Measurements from ENCODE around the gene MAGED2.
"Not testable (repeated sequence)": the region's sequence is repeated elsewhere in the genome, so short reads cannot be mapped to it uniquely, and the experiment has no call there.

Gene MAGED2

DNA sequence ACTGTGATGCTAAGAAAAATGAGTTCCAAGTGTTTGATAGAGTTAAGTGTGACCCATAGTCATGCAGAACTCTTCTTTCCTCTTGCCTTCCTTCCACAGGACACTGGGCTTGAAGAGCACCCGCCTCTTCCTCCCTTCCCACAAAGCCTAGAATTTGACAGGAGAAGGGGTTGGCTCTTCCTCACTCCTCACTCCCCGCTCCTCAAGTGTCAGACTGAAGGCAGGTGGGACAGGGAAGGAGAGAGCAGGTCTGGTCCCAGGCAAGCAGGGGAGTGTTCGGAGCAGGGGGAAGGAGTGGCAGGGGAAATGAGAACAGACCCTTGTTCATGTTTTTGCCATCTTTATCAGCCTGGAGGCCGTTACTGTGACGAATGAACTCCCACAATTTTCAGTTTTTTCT is 10.7 kb downstream of the MAGED2 start:
- no peak for DNase-seq (ENCODE audit: low read depth in 3 of 3, low spot score in 1 of 3)

DNA sequence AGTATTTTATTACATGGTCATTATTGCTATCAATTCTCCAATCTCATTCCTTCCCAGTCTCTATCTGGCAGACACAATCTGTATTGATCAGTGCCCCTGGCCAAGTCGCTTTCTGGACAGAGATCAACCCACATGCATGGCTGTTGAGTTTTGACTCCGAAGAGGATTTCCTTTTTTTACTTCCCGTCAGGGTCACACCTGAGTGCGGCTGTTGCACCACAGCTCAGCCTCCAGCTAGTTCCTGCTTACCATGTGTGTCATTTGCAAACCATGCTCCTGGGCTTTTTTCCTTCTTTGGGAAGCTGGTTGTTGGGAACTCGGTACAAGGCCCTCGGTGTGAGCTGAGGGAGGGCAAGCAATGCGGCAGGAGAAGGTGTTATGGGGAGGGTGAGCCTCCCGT is 11.7 kb downstream of the MAGED2 start:
- DNase-seq (ENCODE audit: low read depth in 3 of 3, low spot score in 1 of 3) = no peak

DNA sequence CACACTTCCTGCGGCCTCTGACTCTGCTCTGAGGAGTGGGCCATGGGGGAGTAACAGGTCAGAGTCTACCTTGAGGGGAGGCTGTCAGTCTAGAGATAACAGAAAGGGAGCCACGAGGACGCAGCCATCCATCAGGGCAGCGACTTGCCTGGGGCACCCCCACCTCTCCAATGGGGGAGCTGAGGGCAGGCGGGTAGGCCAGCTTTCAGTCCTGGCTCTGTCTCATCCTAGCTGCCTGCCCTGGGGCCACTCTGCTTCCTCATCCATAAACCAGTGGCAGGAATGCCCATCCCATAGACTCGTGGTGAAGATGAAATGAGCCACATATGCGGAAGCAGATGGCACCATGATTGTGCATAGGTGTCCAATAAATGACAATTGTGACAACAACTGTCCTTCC is 13.2 kb downstream of the MAGED2 start:
- DNase-seq (ENCODE audit: low read depth in 3 of 3, low spot score in 1 of 3) = no peak

DNA sequence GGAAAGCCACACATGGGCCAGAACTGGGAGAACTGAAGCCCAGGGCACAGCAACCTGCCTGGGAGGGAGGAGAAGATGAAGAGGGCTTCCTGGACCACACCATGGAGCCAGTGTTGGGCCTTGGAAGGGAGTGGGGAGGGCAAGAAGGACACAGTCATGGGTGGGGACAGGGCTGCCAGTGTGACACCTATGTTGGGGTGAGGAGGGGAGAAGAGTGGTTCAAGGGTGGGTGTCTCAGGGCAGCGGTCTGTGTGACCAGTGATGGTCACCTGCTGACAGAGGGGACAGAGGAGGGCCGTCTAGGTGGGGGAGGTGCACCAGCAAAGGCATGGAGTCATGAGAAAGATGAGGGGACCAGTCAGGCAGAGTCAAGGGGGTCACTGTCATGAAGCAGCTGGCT is 13.8 kb downstream of the MAGED2 start:
- DNase-seq (ENCODE audit: low read depth in 3 of 3, low spot score in 1 of 3) = no peak

DNA sequence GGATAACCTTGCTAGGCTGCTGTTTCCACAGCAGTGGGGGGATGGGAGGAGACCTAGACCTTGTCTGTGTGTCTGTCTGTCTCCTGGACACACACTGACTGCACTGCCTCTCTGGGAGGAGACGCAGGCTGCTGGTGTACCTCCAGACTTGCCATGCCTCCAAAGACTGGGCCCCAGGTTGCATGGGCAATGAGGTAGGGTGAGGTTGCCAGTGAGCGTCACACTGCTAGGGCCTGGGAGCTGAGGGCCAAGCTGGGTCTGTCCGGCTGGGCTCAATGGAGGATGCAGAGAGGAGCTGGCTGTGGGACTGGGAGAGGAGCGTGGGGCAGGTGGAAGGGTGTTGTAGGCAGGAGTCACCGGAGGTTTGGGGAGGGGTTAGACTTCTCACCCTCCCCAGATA is 16.6 kb downstream of the MAGED2 start:
- DNase-seq (ENCODE audit: low read depth in 3 of 3, low spot score in 1 of 3) = no peak

DNA sequence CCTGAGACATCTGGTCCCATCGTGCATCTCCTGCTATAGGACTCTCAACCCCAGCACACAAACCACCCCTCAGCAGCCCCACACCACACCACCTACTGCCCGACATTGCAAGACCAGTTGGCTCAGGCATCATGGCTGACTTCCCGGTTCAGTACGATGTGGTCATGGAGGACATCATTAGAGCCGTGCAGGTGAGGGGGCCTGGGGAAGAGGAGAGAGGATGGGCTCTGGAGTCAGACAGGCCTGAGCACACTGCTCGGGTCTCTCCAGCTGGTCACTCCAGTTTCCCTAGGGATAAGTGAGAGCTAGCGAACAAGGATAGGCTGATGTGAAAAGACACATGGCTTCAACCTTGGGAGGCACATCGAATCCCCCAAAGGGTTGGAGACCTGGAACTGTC is 17.2 kb downstream of the MAGED2 start:
- no peak for DNase-seq (ENCODE audit: low read depth in 3 of 3, low spot score in 1 of 3)

DNA sequence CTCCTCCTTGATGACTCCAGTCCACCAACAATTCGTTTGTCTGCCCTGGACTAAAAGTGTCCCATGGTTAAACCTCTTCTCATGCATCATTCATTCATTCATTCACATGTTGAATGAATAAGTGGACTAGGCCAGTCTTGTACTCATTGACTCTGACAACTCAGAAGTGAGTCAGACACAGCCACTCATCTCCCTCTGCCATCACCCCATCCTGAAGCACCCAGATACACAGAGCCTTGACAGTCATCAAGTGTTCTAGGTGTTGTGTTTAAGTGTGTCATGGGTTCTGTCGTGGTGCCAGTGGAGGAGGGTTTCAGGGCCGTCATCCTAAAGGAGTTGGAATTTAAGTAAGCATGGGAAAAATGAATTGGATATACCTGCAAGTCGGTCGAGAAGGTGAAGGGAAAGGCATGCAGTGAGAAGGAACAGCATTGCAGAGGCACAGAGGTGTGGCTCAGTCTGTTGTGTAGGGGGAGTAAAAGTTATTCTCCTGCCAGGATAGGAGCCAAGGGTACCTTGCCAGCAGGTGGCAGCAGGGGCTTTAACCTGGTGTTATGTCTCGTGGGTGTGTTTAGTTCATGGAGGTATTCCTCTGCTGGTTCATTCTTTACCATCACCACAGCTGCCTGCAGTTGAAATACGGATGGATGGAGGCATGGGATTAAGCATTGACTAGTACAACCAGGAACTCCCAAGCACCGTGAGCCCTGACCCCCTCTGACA is 18.3 kb downstream of the MAGED2 start:
- DNase-seq (ENCODE audit: low read depth in 3 of 3, low spot score in 1 of 3) = no peak

DNA sequence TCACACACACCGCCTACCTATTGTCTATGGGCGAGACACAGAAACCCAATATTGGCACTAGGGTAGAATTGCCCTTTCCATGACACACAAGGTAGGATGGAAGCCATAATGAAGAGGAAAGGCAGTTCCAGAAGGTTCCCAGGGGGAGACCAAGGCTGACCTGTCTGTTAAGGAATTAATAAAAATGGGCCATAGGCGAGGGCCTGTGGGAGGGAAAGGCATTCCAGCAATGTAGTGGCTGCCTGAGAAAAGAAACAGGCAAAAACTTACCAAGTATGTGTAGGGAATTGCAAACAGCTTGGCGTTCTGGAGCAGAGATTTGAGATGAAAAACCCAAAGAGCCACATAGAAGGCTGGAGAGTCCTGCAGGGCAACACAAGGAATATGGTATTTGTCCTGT is 19.1 kb downstream of the MAGED2 start:
- no peak for DNase-seq (ENCODE audit: low read depth in 3 of 3, low spot score in 1 of 3)

DNA sequence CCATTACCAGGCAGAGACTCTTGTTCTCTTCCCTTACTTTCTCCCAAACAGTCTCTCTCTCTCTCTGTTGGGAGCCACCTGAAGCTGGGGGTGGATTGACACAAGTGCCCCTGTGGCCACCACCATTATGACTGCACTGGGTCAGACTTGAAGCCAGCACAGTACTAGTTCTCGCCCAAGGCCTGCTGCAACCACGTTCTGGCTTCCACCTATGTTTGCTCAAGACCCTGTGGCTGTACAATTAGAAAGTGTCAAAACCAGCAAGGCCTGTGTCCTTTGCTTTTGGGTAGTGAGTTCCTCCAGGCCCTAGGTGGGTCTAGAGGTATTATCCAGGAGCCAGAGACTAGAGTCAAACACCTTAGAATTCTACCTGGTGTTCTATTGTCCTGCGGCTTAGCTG is 31.0 kb downstream of the MAGED2 start:
- no peak for DNase-seq (ENCODE audit: low read depth in 3 of 3, low spot score in 1 of 3)

DNA sequence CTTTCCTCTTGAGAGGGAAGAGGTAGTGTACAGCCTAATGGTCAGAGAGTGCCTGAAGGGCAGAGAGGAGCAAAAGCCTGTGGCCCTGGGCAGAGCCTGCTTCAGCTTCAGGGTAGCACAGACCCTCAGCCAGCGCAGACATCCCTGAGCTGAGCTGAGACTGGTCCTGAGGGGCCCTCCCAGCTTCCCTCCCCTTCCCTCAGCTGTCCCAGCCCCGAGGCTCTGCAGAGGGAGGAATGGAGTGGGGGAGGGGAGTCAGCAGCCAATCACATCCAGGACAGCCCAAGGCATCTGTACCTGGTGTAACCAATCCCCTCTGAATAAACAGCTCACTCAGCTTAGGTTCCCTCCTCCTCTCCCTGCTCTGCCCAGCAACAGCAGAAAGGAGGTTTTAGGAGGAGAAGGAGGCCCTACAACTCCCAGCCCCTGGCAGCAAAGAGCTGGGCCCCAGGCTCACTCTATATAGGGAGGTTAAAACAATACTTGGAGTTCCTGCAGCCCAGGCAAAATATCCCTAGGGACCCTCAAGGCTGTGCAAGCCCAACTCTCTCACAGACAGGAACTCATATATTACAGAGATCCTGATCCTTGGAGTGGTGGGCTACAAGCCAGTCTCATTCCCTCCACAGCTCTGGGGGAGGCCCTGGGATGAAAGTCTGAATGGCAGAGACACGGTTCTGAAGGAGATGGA is 33.8 kb downstream of the MAGED2 start:
- not testable (repeated sequence) for DNase-seq (ENCODE audit: low read depth in 3 of 3, low spot score in 1 of 3)

DNA sequence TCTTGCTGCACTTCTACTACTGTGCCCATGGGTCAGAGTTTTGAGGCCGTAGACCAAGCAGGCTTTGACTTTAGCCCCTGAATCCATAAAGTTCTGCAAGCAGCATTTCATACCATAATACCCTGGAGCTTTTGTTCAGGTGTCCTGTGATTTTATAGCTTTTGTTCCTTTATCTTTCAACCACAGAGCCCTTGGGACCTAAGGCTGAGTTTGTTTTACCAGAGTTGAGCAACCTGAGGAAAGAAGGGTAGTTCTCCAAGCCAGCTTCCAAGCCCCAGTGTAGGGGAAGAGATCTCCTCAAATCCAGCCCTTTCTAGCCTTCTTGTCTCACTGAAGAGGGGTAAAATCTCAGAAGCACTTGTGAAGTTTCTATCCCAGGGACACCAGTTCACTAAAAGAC is 35.1 kb downstream of the MAGED2 start:
- no peak for DNase-seq (ENCODE audit: low read depth in 3 of 3, low spot score in 1 of 3)

DNA sequence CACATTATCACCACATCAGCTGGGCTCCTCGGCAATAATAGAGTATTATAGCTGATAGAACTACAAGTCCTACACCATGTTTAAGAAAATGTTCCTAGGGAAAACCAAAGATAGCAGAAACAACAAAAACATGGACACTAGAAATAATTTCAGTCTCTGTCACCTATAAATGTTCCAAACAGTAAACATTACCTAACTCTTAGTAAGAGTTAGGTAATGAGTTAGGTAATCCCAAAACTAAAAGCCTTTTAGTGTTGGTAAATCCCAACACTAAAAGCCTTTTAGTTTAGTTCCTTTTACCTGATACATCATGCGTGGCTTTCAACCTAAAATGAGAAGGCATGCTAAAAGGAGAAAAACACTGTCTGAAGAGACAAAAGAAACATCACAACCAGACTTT is 35.5 kb downstream of the MAGED2 start:
- no peak for DNase-seq (ENCODE audit: low read depth in 3 of 3, low spot score in 1 of 3)

DNA sequence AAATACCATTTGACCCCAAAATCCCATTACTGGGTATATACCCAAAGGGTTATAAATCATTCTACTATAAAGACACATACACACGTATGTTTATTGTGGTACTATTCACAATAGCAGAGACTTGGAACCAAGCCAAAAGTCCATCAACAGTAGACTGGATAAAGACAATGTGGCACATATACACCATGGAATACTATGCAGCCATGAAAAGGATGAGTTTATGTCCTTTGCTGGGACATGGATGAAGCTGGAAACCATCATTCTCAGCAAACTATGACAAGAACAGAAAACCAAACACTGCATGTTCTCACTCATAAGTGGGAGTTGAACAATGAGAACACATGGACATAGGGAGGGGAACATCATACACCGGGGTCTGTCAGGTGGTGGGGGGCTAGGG is 40.2 kb downstream of the MAGED2 start:
- DNase-seq (ENCODE audit: low read depth in 3 of 3, low spot score in 1 of 3) = not testable (repeated sequence)

DNA sequence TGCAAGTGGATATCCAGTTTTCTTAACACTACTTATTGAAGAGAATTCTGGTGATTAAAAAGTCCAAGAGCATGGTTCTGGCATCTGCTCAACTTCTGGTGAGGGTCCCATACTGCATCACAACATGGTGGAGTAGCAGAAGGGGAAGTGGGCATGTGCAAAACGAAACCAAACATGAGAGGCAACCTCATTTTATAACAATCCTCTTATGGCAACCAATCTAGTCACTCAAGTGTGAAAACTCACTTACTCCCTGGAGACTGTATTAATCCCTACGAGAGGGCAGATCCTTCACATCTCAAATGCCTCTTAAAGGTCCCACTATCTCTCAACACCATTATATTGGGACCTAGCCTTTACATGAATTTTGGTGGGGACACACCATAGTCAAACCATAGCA is 57.7 kb downstream of the MAGED2 start:
- no peak for DNase-seq (ENCODE audit: low read depth in 3 of 3, low spot score in 1 of 3)

All from stimulated activated CD4-positive, alpha-beta T cell treated with anti-CD3 and anti-CD28 coated beads, TNF-alpha, amount 100 ng/mL, for 1 hour (primary cell).